Upper lobe of left lung (tissue), 6 donors: ENCODE results near the gene COMMD2. TPM values are rescaled to one million over a fixed set of nuclear protein-coding genes. Genes with fewer than 3 reads are reported as not detected.
A peak's percentile ranks its signal among the peaks of the same experiment; 100 is the strongest.

Source experiments
- ATAC-seq, 2 donors: fragments of 200-7000 bp; cut with Tn5 transposase; one replicate each; pipeline ENCODE4 v1.9.1; 2022; ENCODE audit warnings: mild to moderate bottlenecking in 2 of 2, moderate library complexity in 2 of 2; ENCODE audit not compliant: low FRiP score in 2 of 2
- DNase-seq, 2 donors: peaks; one replicate each; pipeline ENCODE4 v3.0.0-alpha.2; 2019 to 2020
- H3K27ac ChIP-seq, 4 donors: fragments of 200-600 bp; sonication (generic); one replicate each; pipeline ENCODE4 v1.5.1; 2016 to 2019
- H3K27me3 ChIP-seq, 4 donors: fragments of 200-600 bp; sonication (generic); one replicate each; pipeline ENCODE4 v1.5.1; 2017 to 2019
- H3K36me3 ChIP-seq, 4 donors: fragments of 200-600 bp; sonication (generic); one replicate each; pipeline ENCODE4 v1.5.1; 2016 to 2019
- H3K4me1 ChIP-seq, 4 donors: fragments of 200-600 bp; sonication (generic); one replicate each; pipeline ENCODE4 v1.5.1; 2018 to 2019
- H3K4me3 ChIP-seq, 4 donors: fragments of 200-600 bp; sonication (generic); one replicate each; pipeline ENCODE4 v1.5.1; 2017 to 2019; ENCODE audit warnings: mild to moderate bottlenecking in 2 of 4, moderate library complexity in 1 of 4
- H3K9me3 ChIP-seq, 4 donors: fragments of 200-600 bp; sonication (generic); one replicate each; pipeline ENCODE4 v1.5.1; 2018 to 2019
- CTCF ChIP-seq, 6 experiments: fragments of 450-650 bp in 4 of 6; fragments of 200-600 bp in 2 of 6; sonication (generic) in 2 of 6; IDR thresholded peaks; one replicate each; pipeline ENCODE4 v1.5.1; 2016 to 2019; ENCODE audit warnings: antibody characterized with exemption in 6 of 6
- EP300 ChIP-seq, 4 donors: sonication (generic); formaldehyde crosslinking; IDR thresholded peaks; one replicate each; pipeline ENCODE4 v1.5.1; 2017; ENCODE audit warnings: antibody characterized with exemption in 4 of 4, control low read depth in 2 of 4
- POLR2A ChIP-seq, 4 donors: fragments of 450-650 bp; IDR thresholded peaks; one replicate each; pipeline ENCODE4 v1.5.1; 2016 to 2017; ENCODE audit warnings: antibody characterized with exemption in 4 of 4, mild to moderate bottlenecking in 2 of 4
- POLR2AphosphoS5 ChIP-seq, 2 donors: sonication (generic); formaldehyde crosslinking; IDR thresholded peaks; one replicate each; pipeline ENCODE4 v1.5.1; 2017; ENCODE audit warnings: antibody characterized with exemption in 2 of 2
- WGBS, 2 donors: methylation state at CpG; one replicate each; pipeline ENCODE4 v1.1.5; 2017 to 2018; 5-methylcytosine and 5-hydroxymethylcytosine counted together
- total RNA-seq, 6 donors: library from RNA; depleted of rRNA in 4 of 6; stranded (reverse); fragments of >200 nt in 4 of 6; gene quantifications; one replicate each; pipeline versions ENCODE4 v1.1.0 to v1.2.1, GENCODE V29; 2016 to 2021
- donor health status: DM: no; HTN: no; CAD: no; lungs with moderate emphysema.
- donor health status: DM: no; HTN: yes; CAD: no; lungs with severe emphysema.

The COMMD2 gene
- total RNA-seq, 6 donors from 2014 or later = 11.5 to 44.0 (median 39.4) TPM

- Histone ChIP-seq H3K4me3 (no peak overlapping the region), H3K9me3 (no peaks in the 10 kb centered on the region), H3K4me1 (peaks cover 0 to 6% (median 1%) of the 10 kb centered on the region in 4 donors), H3K27me3 (no peaks in the 10 kb centered on the region), H3K27ac (peak overlapping the region in 2 of 4 donors; percentile 37 to 46), H3K36me3 (no peaks in the 10 kb centered on the region)
- WGBS, 2 donors = 86 to 88% methylated on average over 5 of the region's 5 CpGs
- DNase-seq (no peak), ATAC-seq (no peak)
- TF ChIP-seq POLR2AphosphoS5 (IDR thresholded peaks at IDR 0.05) = no peak
- TF ChIP-seq POLR2A (IDR thresholded peaks at IDR 0.05) = no peak
- no peak for TF ChIP-seq CTCF (IDR thresholded peaks at IDR 0.05)
- TF ChIP-seq EP300 (IDR thresholded peaks at IDR 0.05) = no peak
Observed at GRCh38 chr3:149784064-149784704, 31.9 kb upstream of the COMMD2 start.

DNA sequence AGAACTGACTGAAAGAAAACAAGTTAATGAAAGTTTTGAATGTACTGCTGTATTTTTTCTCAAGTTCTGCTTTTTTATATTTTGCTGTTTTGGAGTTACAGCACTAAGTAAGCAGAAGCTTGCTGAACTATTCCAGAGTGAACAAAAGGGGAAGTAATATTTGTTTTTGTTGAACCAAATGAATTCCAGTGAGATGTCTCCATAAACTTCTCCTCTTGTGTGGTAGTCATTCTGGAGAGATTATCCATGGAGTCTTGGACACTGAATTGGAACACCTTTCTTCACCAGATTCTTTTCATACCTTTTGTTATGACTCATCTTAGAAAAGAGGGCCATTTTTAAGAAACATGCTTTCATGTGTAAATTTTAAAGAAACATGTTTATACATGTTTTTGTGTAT, 31.3 kb upstream of the COMMD2 start:
- Histone ChIP-seq H3K27ac (peak overlapping the region in 1 of 4 donors; percentile 53), H3K4me1 (peaks cover 0 to 6% (median 1%) of the 10 kb centered on the region in 4 donors), H3K36me3 (no peaks in the 10 kb centered on the region), H3K4me3 (no peak overlapping the region), H3K27me3 (no peaks in the 10 kb centered on the region), H3K9me3 (no peaks in the 10 kb centered on the region)
- ATAC-seq (peak in 1 of 2 donors; percentile 73), DNase-seq (no peak)
- TF ChIP-seq POLR2A (IDR thresholded peaks at IDR 0.05) (no peak), EP300 (IDR thresholded peaks at IDR 0.05) (no peak), POLR2AphosphoS5 (IDR thresholded peaks at IDR 0.05) (no peak), CTCF (IDR thresholded peaks at IDR 0.05) (no peak)

DNA sequence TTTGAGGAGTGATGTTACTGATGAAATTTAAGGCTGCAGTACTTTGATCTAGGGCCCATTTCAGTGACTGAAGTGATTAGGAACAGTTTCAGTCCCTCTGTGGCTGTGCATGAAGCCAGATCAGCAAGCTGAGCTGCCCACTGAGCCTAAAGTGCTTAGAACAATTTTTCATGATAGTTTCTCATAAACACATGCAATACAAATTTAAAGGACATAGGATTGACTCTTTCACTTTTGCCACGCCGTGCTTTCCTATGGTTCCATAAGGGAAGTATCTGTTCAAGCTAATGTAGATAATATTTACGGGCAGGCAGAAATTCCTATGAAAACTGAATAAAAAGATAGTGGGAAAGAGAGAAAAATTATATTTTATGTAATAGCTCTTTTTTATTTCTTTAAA, 29.5 kb upstream of the COMMD2 start:
- ATAC-seq (no peak), DNase-seq (no peak)
- WGBS, 2 donors = 87 to 91% methylated on average over 3 of the region's 3 CpGs
- Histone ChIP-seq H3K27me3 (no peaks in the 10 kb centered on the region), H3K4me1 (peaks cover 0 to 6% (median 1%) of the 10 kb centered on the region in 4 donors), H3K27ac (peak overlapping the region in 2 of 4 donors; percentile 38 to 43), H3K36me3 (no peaks in the 10 kb centered on the region), H3K4me3 (no peak overlapping the region), H3K9me3 (no peaks in the 10 kb centered on the region)
- no peak for TF ChIP-seq POLR2AphosphoS5 (IDR thresholded peaks at IDR 0.05)

DNA sequence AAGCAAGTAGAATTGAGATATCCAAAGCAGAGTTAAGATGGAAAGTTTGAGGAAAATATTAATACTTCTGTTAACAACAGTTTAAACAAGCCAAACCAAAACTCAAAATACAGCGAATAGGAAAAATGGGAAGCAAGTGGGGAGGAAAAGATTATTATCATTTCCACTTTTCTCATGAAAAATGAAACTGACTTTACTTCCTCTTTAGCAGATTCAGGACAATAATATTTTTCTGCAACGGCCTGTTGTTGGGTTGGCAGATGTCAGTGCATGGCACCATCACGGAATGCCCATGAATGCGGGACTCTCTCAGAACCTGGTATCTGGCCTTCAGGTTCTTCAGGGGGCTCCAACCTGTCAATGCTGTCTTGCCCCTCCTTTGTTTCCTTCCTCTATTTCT, 28.9 kb upstream of the COMMD2 start:
- 67% methylated on average over 4 of the region's 4 CpGs for WGBS, 2 donors
- no peak overlapping the region for H3K4me3 ChIP-seq
- no peaks in the 10 kb centered on the region for H3K9me3 ChIP-seq
- DNase-seq (no peak), ATAC-seq (peak in 1 of 2 donors; percentile 66)
- no peak for TF ChIP-seq POLR2AphosphoS5 (IDR thresholded peaks at IDR 0.05)
- TF ChIP-seq POLR2A (IDR thresholded peaks at IDR 0.05) = no peak
- TF ChIP-seq EP300 (IDR thresholded peaks at IDR 0.05) = no peak
- no peak for TF ChIP-seq CTCF (IDR thresholded peaks at IDR 0.05)
- no peaks in the 10 kb centered on the region for H3K27me3 ChIP-seq
- peak overlapping the region in 3 of 4 donors; percentile 35 to 43 (median 38) for H3K27ac ChIP-seq
- H3K36me3 ChIP-seq = no peaks in the 10 kb centered on the region
- H3K4me1 ChIP-seq = peaks cover 0 to 6% (median 1%) of the 10 kb centered on the region in 4 donors

- Histone ChIP-seq H3K4me3 (no peak overlapping the region), H3K27ac (no peak overlapping the region), H3K9me3 (no peaks in the 10 kb centered on the region), H3K36me3 (no peaks in the 10 kb centered on the region), H3K4me1 (peaks cover 0 to 3% (median 0%) of the 10 kb centered on the region in 4 donors), H3K27me3 (no peaks in the 10 kb centered on the region)
- WGBS, 2 donors = 89 to 97% methylated on average over 2 of the region's 2 CpGs
- DNase-seq = no peak
- no peak for TF ChIP-seq EP300 (IDR thresholded peaks at IDR 0.05)
- no peak for TF ChIP-seq POLR2AphosphoS5 (IDR thresholded peaks at IDR 0.05)
- no peak for TF ChIP-seq CTCF (IDR thresholded peaks at IDR 0.05)
- TF ChIP-seq POLR2A (IDR thresholded peaks at IDR 0.05) = no peak
- ATAC-seq = peak in 1 of 2 donors; percentile 9
Observed at GRCh38 chr3:149777414-149778214, 25.3 kb upstream of the COMMD2 start.
